Measurements from ENCODE around the gene SRGN. TPM values are rescaled to one million over a fixed set of nuclear protein-coding genes. Genes with fewer than 3 reads are reported as not detected.

SRGN gene
- total and polyA plus RNA-seq, 2 of the 8 experiments (the other 6 are each of a cell fraction or from before 2014, with no cell fraction given): 0.06 TPM; not detected in 1

DNA sequence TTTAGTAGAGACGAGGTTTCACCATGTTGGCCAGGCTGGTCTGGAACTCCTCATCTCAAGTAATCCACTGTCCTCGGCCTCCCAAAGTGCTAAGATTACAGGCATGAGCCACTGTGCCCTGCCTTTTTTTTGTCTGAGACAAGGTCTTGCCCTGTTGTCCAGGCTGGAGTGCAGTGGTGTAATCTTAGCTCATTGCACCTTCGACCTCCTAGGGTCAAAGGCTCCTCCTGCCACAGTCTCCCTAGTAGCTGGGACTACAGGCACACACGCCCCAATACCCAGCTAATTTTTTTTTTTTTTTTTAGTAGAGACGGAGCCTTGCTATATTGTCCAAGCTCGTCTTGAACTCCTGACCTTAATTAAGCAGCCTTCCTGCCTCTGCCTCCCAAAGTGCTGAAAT, 65.3 kb downstream of the SRGN start:
- Histone ChIP-seq H2BK120ac (replicated peaks; ENCODE audit: low read depth, low read length) (no peak overlapping the region), H2AFZ (ENCODE audit: low read length) (no peak overlapping the region), H3K18ac (ENCODE audit: extremely low read depth, low read length) (no peak overlapping the region), H3K14ac (ENCODE audit: insufficient read length) (no peak overlapping the region), H3K9me3 (ENCODE audit: insufficient read depth in 2 of 2, low read depth in 1 of 2, low read length in 1 of 2) (no peaks in the 10 kb centered on the region), H2BK12ac (ENCODE audit: low read depth, low read length) (no peak overlapping the region), H4K91ac (replicated peaks; ENCODE audit: insufficient read length, low read length) (no peak overlapping the region), H3K27ac (ENCODE audit: low read depth, low read length) (no peak overlapping the region), H3K56ac (replicated peaks; ENCODE audit: insufficient read length, low read depth, low read length) (no peak overlapping the region), H4K20me1 (replicated peaks in 1 of 2; ENCODE audit: control insufficient read depth in 1 of 2, insufficient read depth in 2 of 2, low read length in 2 of 2) (no peaks in the 10 kb centered on the region), H4K8ac (ENCODE audit: extremely low read depth, insufficient read depth, low read length) (no peak overlapping the region), H2AK5ac (ENCODE audit: low read depth, low read length) (no peak overlapping the region), H3K4me3 (ENCODE audit: extremely low read depth in 1 of 4, insufficient read depth in 2 of 4, low read depth in 3 of 4, low read length in 4 of 4) (no peak overlapping the region), H3K4ac (replicated peaks; ENCODE audit: insufficient read length, low read depth, low read length) (no peak overlapping the region), H2BK15ac (ENCODE audit: low read length) (no peak overlapping the region), H3K27me3 (replicated peaks in 1 of 4; ENCODE audit: control insufficient read depth in 3 of 4, extremely low read depth in 1 of 4, insufficient read depth in 3 of 4, low read length in 3 of 4) (no peaks in the 10 kb centered on the region), H2BK20ac (ENCODE audit: low read length) (no peak overlapping the region), H3K36me3 (ENCODE audit: control insufficient read depth in 2 of 4, insufficient read depth in 4 of 4, low read length in 3 of 4) (peaks cover 0 to 8% (median under 1%) of the 10 kb centered on the region in 4 experiments; a peak in 3 of 8 replicates), H4K5ac (ENCODE audit: insufficient read length, low read depth, low read length) (no peak overlapping the region), H3K23me2 (ENCODE audit: low read depth, low read length) (no peaks in the 10 kb centered on the region), H3K4me1 (replicated peaks in 1 of 4; ENCODE audit: control insufficient read depth in 3 of 4, insufficient read depth in 4 of 4, low read length in 3 of 4) (no peaks in the 10 kb centered on the region), H3K9ac (replicated peaks in 1 of 4; ENCODE audit: extremely low read depth in 1 of 4, low read depth in 3 of 4, low read length in 3 of 4) (no peak overlapping the region), H3K4me2 (ENCODE audit: insufficient read depth in 1 of 2, low read depth in 2 of 2, low read length in 2 of 2) (no peak overlapping the region), H3K79me2 (ENCODE audit: control insufficient read depth in 1 of 2, insufficient read depth in 2 of 2, low read length in 2 of 2) (peaks cover 0 to 2% of the 10 kb centered on the region in 2 experiments; a peak in 1 of 4 replicates), H3K23ac (ENCODE audit: insufficient read length) (no peak overlapping the region), H2BK5ac (ENCODE audit: low read depth, low read length) (no peak overlapping the region), H3K79me1 (ENCODE audit: low read depth, low read length) (no peaks in the 10 kb centered on the region)
- 95% methylated on average over 5 of the region's 6 CpGs; no CpG with 5 or more reads in 1 of the 2 experiments for WGBS, 2 experiments (ENCODE audit: extremely low coverage in 1 of 2, insufficient coverage in 1 of 2, insufficient read length in 1 of 2, insufficient replicate concordance in 2 of 2, low coverage in 1 of 2, low lambda C conversion rate in 2 of 2, missing lambda C conversion rate in 1 of 2)
- FAIRE-seq (no peak), DNase-seq (ENCODE audit: low read depth in 1 of 2, low spot score in 2 of 2) (no peak)
- CTCF ChIA-PET (ENCODE audit: partially characterized antibody): interaction anchor here (0.8 kb wide), 1 partner anchor 160 kb away, joined by 3 read pairs; no protein-coding TSS in a partner anchor
- POLR2A ChIA-PET (ENCODE audit: partially characterized antibody): interaction anchor here (1.0 kb wide), 1 partner anchor 30 kb away, joined by 3 read pairs; no protein-coding TSS in a partner anchor
- TF ChIP-seq BRCA1 (IDR thresholded peaks at IDR 0.05; ENCODE audit: low read depth, low read length): no peak
- TF ChIP-seq, protein P1, sequence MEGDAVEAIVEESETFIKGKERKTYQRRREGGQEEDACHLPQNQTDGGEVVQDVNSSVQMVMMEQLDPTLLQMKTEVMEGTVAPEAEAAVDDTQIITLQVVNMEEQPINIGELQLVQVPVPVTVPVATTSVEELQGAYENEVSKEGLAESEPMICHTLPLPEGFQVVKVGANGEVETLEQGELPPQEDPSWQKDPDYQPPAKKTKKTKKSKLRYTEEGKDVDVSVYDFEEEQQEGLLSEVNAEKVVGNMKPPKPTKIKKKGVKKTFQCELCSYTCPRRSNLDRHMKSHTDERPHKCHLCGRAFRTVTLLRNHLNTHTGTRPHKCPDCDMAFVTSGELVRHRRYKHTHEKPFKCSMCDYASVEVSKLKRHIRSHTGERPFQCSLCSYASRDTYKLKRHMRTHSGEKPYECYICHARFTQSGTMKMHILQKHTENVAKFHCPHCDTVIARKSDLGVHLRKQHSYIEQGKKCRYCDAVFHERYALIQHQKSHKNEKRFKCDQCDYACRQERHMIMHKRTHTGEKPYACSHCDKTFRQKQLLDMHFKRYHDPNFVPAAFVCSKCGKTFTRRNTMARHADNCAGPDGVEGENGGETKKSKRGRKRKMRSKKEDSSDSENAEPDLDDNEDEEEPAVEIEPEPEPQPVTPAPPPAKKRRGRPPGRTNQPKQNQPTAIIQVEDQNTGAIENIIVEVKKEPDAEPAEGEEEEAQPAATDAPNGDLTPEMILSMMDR (IDR thresholded peaks at IDR 0.05; ENCODE audit: control extremely low read depth in 1 of 3, insufficient read depth in 1 of 3, low read depth in 1 of 3, low read length in 3 of 3): no peak
- TF ChIP-seq ASH2L (IDR thresholded peaks at IDR 0.05; ENCODE audit: low read length): no peak
- TF ChIP-seq TCF12 (IDR thresholded peaks at IDR 0.05; ENCODE audit: low read depth, low read length): no peak
- TF ChIP-seq RXRA (IDR thresholded peaks at IDR 0.05; ENCODE audit: insufficient read depth, low read depth, low read length): no peak
- TF ChIP-seq SUZ12 (IDR thresholded peaks at IDR 0.05; ENCODE audit: low read length): no peak
- TF ChIP-seq TBP (IDR thresholded peaks at IDR 0.05; ENCODE audit: low read depth, low read length): no peak
- TF ChIP-seq CREB1 (IDR thresholded peaks at IDR 0.05): no peak
- TF ChIP-seq EGR1 (IDR thresholded peaks at IDR 0.05; ENCODE audit: borderline replicate concordance, low read depth, low read length): no peak
- TF ChIP-seq TEAD4 (IDR thresholded peaks at IDR 0.05; ENCODE audit: low read depth, low read length): no peak
- no peak for TF ChIP-seq NRF1 (IDR thresholded peaks at IDR 0.05; ENCODE audit: low read depth, low read length)
- no peak for TF ChIP-seq YY1 (IDR thresholded peaks at IDR 0.05; ENCODE audit: low read depth, low read length)
- TF ChIP-seq CBX8 (IDR thresholded peaks at IDR 0.05; ENCODE audit: borderline replicate concordance, low read depth, low read length): no peak
